SIG-M5 (cell line): ENCODE measurements around the gene NLGN1.

Experiments used
- DNase-seq: peaks from one replicate; lab custom pipeline; 2025; lab: John Stamatoyannopoulos, UW

NLGN1 gene

GRCh38 chr3:173905381-173905780 is 507.8 kb downstream of the NLGN1 start:
- DNase-seq, result no peak

DNA sequence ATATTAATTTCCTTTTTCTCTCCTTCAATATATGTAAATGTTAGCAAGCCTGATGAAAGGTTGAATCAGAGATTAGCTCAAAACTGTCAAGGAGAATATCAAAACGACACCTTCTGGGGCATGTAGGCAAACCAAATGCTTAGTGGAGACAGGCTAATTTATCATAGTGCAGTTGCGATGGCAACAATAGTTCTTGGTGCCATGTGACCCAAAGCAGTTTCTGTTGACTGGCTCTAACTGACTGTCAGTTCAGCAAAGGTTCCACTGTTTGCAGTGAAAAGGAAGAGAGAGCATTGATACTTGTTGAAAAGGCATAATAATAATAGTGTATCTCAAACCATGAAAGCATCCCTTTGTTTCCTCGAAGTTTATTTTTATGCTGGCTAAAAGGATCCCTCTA is 513.9 kb downstream of the NLGN1 start:
- no peak for DNase-seq

DNA sequence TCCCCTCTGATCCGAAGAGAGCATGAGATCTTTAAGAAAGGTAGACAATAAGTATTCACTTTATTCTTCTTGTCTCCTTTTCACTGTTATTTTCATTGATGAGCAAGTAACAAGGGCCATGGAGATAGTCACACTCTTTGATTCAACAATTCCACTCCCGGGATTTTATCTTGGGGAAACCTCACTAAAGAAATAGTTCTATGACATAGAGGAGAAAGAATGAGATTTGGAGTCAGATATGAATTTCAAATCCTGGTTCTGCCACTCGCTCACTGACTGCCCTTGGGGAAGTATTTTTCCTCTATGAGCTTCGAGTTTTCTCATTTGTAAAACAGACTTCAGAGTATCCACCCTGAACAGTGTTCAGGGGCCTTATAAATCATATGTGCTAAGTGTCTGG is 514.6 kb downstream of the NLGN1 start:
- no peak for DNase-seq

DNA sequence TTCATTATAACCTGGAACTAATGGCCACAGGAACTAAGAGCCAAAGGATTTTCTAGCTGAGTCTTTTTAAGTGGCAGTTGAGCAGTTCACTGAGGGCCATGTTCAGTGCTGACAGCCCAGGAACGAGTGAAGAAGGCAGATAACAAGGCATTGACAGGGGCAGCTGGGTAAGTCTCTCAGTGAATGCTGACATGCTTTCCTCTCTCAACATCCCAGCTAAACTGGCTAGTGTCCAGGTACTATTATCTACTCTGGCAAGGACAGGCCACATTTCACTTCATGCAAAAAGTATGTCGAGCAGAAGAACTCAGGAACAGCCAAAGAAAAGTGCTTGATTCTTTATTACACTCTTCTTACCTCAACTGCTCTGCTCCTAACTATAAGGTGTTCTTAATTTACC is 515.9 kb downstream of the NLGN1 start:
- DNase-seq, result no peak

- DNase-seq, result no peak
Observed at GRCh38 chr3:173913974-173914421, 516.5 kb downstream of the NLGN1 start.

- no peak for DNase-seq
Observed at GRCh38 chr3:173916799-173917198, 519.3 kb downstream of the NLGN1 start.

- no peak for DNase-seq
Observed at GRCh38 chr3:173920386-173920785, 522.8 kb downstream of the NLGN1 start.

- DNase-seq, result no peak
Observed at GRCh38 chr3:173921732-173922131, 524.2 kb downstream of the NLGN1 start.

- DNase-seq, result no peak
Observed at GRCh38 chr3:173923204-173923603, 525.7 kb downstream of the NLGN1 start.

GRCh38 chr3:173930251-173930650 is 532.7 kb downstream of the NLGN1 start:
- DNase-seq, result no peak

DNA sequence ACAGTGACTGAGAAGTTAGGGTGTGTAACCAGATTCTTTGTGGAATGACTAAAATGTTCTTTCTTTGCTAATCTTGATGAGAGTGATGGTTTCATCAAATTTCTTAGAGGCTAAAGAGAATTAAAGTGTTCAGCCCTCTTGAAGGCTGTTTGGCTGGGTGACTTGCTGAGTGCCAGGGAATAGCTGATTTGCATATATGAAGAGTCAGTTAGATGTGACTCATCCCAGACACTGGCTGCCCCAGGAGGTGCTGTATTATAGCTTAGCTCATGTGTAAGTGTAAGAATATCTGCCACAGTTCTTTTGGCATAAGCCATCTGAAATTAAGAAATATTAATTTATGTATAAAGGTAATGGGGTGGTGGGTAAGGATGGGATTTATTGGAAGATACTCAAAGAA is 535.1 kb downstream of the NLGN1 start:
- DNase-seq, result no peak

- DNase-seq, result no peak
Observed at GRCh38 chr3:173933113-173933512, 535.6 kb downstream of the NLGN1 start.

- DNase-seq, result no peak
Observed at GRCh38 chr3:173936316-173936715, 538.8 kb downstream of the NLGN1 start.

GRCh38 chr3:173938159-173938558 is 540.6 kb downstream of the NLGN1 start:
- no peak for DNase-seq

DNA sequence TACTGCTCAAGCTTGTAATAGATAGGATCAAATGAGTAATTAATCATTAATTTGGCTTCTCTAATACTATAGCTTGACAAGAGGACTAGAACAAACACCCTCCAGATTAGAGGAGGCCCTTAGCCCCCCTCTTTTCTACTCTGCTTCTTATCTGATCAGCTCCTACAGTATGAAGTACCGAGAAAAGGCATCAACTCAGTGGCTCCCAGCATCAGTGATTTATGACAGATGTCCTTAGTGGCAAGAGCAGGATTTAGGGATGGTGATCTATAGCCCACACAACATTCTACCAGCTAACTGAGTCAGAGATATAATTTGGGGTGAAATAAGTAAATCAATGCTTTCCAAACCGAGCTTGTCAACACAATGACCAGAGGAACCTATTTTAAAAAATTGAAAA is 541.1 kb downstream of the NLGN1 start:
- no peak for DNase-seq

- no peak for DNase-seq
Observed at GRCh38 chr3:173939331-173939730, 541.8 kb downstream of the NLGN1 start.

DNA sequence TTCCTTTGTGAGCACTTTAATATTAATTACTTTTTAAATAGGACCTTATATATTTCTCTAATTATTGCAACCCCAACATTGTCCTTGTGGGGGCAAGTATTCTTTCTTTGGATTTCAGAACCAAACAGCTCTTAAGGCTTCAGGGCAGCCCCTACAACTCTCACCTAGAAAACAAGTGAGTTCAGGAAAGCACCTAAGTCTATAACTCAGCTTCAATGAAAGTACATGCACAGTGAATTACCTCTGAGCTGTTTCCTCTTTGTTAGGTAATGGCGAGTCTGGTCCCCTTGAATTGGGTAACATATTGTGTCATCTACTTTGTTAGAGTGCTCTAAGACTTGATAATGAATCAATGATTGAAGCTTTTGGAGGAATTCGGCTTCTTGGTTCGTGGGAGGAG is 545.7 kb downstream of the NLGN1 start:
- no peak for DNase-seq

GRCh38 chr3:173945170-173945569 is 547.6 kb downstream of the NLGN1 start:
- DNase-seq, result no peak

GRCh38 chr3:173945806-173946205 is 548.3 kb downstream of the NLGN1 start:
- no peak for DNase-seq

DNA sequence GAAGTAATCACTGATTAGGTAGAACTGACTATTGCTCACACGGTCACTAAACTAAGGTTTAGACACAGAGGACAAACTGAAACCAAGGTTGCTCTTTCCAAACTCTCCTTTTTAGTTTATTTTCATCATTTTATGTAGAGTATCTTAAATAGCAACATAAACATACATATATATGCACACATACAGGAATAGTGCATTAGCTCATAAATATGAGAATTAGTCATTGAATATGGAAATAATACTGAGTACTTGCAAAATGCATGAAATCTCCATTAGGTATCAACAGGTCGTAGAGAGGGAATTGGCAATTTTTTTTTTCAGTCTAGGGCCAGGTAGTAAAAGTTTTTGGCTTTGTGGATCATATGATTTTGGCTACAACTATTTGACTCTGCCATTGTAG is 557.1 kb downstream of the NLGN1 start:
- no peak for DNase-seq

GRCh38 chr3:173957646-173958045 is 560.1 kb downstream of the NLGN1 start:
- DNase-seq, result no peak

GRCh38 chr3:173958805-173959204 is 561.3 kb downstream of the NLGN1 start:
- DNase-seq, result no peak

- no peak for DNase-seq
Observed at GRCh38 chr3:173970281-173970680, 572.7 kb downstream of the NLGN1 start.

DNA sequence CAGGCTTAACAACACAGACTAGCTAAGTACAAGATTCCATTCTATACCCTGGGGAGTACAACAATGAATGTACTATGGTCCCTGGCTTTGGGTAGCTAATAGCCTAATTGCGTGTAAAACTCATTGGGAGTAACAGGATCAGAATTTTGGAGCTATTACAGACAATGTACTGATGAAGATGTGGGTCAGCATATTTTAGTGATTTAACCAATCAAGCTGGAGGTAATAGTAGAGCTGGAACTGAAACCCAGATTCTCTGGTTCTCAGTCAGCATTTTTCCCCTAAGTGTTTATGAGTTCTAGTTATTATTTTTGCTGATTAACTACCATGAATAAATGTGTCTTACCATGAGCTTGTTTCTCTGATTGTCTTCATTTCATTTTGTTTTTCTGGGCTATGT is 578.7 kb downstream of the NLGN1 start:
- DNase-seq, result no peak

DNA sequence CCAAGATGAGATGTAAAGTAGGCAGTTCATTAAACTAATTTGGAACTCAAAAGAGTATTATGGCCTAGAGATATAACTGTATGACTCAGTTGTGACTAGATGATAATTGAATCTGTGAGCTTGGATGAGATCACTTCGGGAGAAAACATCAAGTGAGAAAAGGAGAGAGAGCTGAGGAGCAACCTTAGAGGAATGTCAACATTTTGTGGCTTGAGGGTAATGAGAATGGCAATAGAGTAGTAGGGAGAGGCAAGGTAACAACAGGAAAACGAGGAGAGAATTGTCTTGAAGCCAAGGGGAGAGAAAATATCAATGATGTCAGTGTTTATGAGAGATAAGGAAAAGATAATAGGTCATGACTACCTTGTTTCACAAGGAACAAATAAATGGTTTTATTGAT is 580.2 kb downstream of the NLGN1 start:
- no peak for DNase-seq
